Raji (cell line): ENCODE results near the gene BLCAP.

Source experiments
- POLR2A ChIP-seq: IDR thresholded peaks from 2 replicates; pipeline ENCODE4 v1.6.1; 2011; ENCODE audit warnings: low read depth, low read length, control low read depth; ENCODE audit not compliant: insufficient read depth

The BLCAP gene

GRCh38 chr20:37524859-37525708, 2.6 kb downstream of the BLCAP start:
- TF ChIP-seq POLR2A = no peak

- no peak for TF ChIP-seq POLR2A
Observed at GRCh38 chr20:37523911-37524700, 3.6 kb downstream of the BLCAP start.

- no peak for TF ChIP-seq POLR2A
Observed at GRCh38 chr20:37523012-37523391, 4.7 kb downstream of the BLCAP start.

- no peak for TF ChIP-seq POLR2A
Observed at GRCh38 chr20:37522260-37523011, 5.2 kb downstream of the BLCAP start.

GRCh38 chr20:37521061-37521771, 6.5 kb downstream of the BLCAP start, which contains the start of gene NNAT:
Gene NNAT, plus strand, starts transcription at chr20:37521250. Its CDS starts 82 bp downstream, at chr20:37521332.
- TF ChIP-seq POLR2A = no peak

- TF ChIP-seq POLR2A = no peak
Observed at GRCh38 chr20:37520419-37520955, 7.2 kb downstream of the BLCAP start.

- no peak for TF ChIP-seq POLR2A
Observed at GRCh38 chr20:37519508-37520418, 7.9 kb downstream of the BLCAP start.

- TF ChIP-seq POLR2A = no peak
Observed at GRCh38 chr20:37518606-37519507, 8.8 kb downstream of the BLCAP start.

- no peak for TF ChIP-seq POLR2A
Observed at GRCh38 chr20:37518059-37518458, 9.6 kb downstream of the BLCAP start.

GRCh38 chr20:37516811-37517750, 10.6 kb downstream of the BLCAP start:
- no peak for TF ChIP-seq POLR2A

GRCh38 chr20:37515876-37516275, 11.8 kb downstream of the BLCAP start:
- no peak for TF ChIP-seq POLR2A
